ENCODE measurements around the gene MMP1. TPM values are rescaled to one million over a fixed set of nuclear protein-coding genes. Genes with fewer than 3 reads are reported as not detected.

MMP1 gene
- total RNA-seq, 1 donor from 2014 or later = not detected

DNA sequence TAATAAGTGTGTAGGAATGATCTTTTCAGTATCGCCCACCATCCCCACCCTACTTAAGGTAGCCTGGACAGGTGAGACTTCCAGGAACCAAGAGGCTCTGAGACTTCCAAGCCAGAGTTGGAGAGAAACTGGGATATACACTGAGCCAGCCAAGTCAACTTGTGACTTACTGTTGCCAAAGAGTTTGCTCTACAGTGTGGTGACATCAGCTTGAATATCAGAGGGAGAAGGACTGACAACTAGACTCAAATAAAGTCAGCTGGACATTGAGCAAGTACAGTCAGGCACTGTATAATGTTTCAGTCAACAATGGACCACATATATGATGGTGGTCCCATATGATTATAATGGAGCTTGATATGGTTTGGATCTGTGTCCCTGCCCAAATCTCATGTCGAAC is 16.3 kb downstream of the MMP1 start:
- H3K4me3 Mint-ChIP-seq (ENCODE audit: unreplicated experiment) = no peak overlapping the region
- TF ChIP-seq, protein P1, sequence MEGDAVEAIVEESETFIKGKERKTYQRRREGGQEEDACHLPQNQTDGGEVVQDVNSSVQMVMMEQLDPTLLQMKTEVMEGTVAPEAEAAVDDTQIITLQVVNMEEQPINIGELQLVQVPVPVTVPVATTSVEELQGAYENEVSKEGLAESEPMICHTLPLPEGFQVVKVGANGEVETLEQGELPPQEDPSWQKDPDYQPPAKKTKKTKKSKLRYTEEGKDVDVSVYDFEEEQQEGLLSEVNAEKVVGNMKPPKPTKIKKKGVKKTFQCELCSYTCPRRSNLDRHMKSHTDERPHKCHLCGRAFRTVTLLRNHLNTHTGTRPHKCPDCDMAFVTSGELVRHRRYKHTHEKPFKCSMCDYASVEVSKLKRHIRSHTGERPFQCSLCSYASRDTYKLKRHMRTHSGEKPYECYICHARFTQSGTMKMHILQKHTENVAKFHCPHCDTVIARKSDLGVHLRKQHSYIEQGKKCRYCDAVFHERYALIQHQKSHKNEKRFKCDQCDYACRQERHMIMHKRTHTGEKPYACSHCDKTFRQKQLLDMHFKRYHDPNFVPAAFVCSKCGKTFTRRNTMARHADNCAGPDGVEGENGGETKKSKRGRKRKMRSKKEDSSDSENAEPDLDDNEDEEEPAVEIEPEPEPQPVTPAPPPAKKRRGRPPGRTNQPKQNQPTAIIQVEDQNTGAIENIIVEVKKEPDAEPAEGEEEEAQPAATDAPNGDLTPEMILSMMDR (IDR thresholded peaks at IDR 0.05; ENCODE audit: unreplicated experiment) = no peak

DNA sequence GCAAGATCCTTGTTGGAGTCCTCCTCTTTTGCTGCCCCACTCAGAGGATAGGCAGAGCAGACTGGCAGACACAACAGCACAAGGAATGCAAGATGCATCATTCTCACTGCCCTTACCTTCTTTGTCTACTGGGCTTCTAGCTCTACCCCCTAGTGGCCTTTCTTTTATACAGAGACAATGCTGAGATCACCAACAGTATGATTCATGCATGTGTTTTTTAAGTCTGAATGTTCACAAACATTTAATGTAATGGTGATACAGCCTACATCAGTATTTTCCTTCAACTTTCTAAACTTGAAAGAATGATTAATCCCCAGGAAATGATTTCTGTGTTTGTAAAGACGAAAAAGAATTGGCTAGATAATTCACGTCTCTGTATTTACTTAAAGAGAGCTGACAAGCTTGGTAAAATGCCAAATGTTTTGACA is 17.5 kb downstream of the MMP1 start, which contains the start of gene MMP10:
Gene MMP10 (minus strand): TSS at position 138 of the 428 bp plus-strand sequence. CDS start 37 bp downstream, at position 101.
- Mint-ChIP-seq H3K27me3 (ENCODE audit: unreplicated experiment) (no peaks in the 10 kb centered on the region), H3K4me1 (ENCODE audit: unreplicated experiment) (no peaks in the 10 kb centered on the region), H3K36me3 (ENCODE audit: low read depth, unreplicated experiment) (no peaks in the 10 kb centered on the region), H3K4me3 (ENCODE audit: unreplicated experiment) (no peak within 1 kb of the TSS), H3K27ac (ENCODE audit: unreplicated experiment) (no peak within 1 kb of the TSS), H3K9me3 (ENCODE audit: unreplicated experiment) (no peaks in the 10 kb centered on the region)
- no peak for DNase-seq (ENCODE audit: low spot score)
- TF ChIP-seq, protein P1 (IDR thresholded peaks at IDR 0.05; ENCODE audit: unreplicated experiment) = peak; percentile 27

More for the DNA sequence above, 16.3 kb downstream of the MMP1 start:
- Mint-ChIP-seq H3K4me1 (ENCODE audit: unreplicated experiment) (no peaks in the 10 kb centered on the region), H3K9me3 (ENCODE audit: unreplicated experiment) (no peaks in the 10 kb centered on the region), H3K27me3 (ENCODE audit: unreplicated experiment) (no peaks in the 10 kb centered on the region), H3K36me3 (ENCODE audit: low read depth, unreplicated experiment) (no peaks in the 10 kb centered on the region), H3K27ac (ENCODE audit: unreplicated experiment) (no peak overlapping the region)
- no peak for DNase-seq (ENCODE audit: low spot score)

DNA sequence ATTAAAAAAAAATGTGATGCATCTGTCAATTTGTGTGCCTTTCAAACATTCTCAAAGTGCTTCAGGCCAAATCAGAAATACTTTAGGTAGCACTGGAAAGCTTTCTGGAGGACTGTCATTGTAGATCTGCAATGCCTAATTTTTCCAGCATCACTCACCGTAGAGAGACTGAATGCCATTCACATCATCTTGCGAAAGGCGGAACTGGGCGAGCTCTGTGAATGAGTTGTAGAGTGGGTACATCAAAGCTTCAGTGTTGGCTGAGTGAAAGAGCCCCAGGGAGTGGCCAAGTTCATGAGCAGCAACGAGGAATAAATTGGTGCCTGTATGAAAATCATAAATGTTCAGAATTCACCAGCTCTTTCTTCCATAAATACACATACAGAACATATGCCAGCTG is 21.5 kb downstream of the MMP1 start:
- no peaks in the 10 kb centered on the region for H3K9me3 Mint-ChIP-seq (ENCODE audit: unreplicated experiment)
- no peak for DNase-seq (ENCODE audit: low spot score)
- no peaks in the 10 kb centered on the region for H3K27me3 Mint-ChIP-seq (ENCODE audit: unreplicated experiment)
- H3K4me1 Mint-ChIP-seq (ENCODE audit: unreplicated experiment) = no peaks in the 10 kb centered on the region
- no peak overlapping the region for H3K4me3 Mint-ChIP-seq (ENCODE audit: unreplicated experiment)
- no peaks in the 10 kb centered on the region for H3K36me3 Mint-ChIP-seq (ENCODE audit: low read depth, unreplicated experiment)
- TF ChIP-seq, protein P1 (IDR thresholded peaks at IDR 0.05; ENCODE audit: unreplicated experiment) = no peak
- no peak overlapping the region for H3K27ac Mint-ChIP-seq (ENCODE audit: unreplicated experiment)

DNA sequence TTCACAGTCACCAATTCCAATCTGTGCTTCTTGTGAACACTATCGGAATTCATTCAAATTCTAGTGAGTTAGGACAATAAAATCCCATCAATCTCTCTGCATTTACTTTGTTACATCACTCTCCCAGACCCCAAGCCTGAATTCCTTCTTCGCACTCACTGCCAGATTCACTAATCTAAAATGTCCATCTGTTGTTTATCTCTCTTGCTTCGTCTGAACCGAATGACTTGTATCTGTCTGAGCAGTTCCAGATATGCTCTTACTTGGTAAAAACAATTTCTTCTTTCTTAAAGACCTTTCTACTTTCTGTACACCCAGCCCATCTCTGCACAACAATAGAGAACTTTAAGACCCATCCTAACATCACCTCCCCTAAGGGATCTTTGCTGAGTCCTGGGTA is 24.6 kb downstream of the MMP1 start:
- no peak overlapping the region for H3K4me3 Mint-ChIP-seq (ENCODE audit: unreplicated experiment)
- no peaks in the 10 kb centered on the region for H3K36me3 Mint-ChIP-seq (ENCODE audit: low read depth, unreplicated experiment)
- no peaks in the 10 kb centered on the region for H3K27me3 Mint-ChIP-seq (ENCODE audit: unreplicated experiment)
- H3K4me1 Mint-ChIP-seq (ENCODE audit: unreplicated experiment) = no peaks in the 10 kb centered on the region
- TF ChIP-seq, protein P1 (IDR thresholded peaks at IDR 0.05; ENCODE audit: unreplicated experiment) = no peak
- no peaks in the 10 kb centered on the region for H3K9me3 Mint-ChIP-seq (ENCODE audit: unreplicated experiment)
- H3K27ac Mint-ChIP-seq (ENCODE audit: unreplicated experiment) = no peak overlapping the region
- DNase-seq (ENCODE audit: low spot score) = no peak

DNA sequence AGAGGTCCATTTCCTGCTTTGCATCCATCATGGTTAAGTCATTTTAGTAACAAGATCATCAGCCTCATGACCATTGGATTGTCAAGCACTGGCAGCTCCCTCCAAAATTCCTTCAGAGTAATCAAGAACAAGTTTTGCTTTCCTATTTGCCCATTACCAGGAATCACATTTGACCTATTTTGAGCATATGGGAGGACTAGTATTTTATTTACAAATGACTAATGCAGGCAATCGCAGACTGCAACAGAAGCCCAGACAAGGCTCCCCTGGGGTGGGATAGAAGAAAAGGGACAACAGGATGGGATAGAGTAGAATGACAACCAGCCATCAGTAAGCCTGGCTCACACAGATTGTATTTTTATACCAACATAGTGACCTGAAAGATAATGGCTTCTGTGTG is 26.6 kb downstream of the MMP1 start:
- Mint-ChIP-seq H3K4me3 (ENCODE audit: unreplicated experiment) (no peak overlapping the region), H3K9me3 (ENCODE audit: unreplicated experiment) (no peaks in the 10 kb centered on the region), H3K27ac (ENCODE audit: unreplicated experiment) (no peak overlapping the region), H3K4me1 (ENCODE audit: unreplicated experiment) (no peaks in the 10 kb centered on the region), H3K36me3 (ENCODE audit: low read depth, unreplicated experiment) (no peaks in the 10 kb centered on the region), H3K27me3 (ENCODE audit: unreplicated experiment) (no peaks in the 10 kb centered on the region)
- TF ChIP-seq, protein P1 (IDR thresholded peaks at IDR 0.05; ENCODE audit: unreplicated experiment) = no peak
- no peak for DNase-seq (ENCODE audit: low spot score)
